Measurements from ENCODE around the gene GPR84.

GPR84 gene

GRCh38 chr12:54373649-54374561 is 9.6 kb upstream of the GPR84 start:
- no peak for DNase-seq (ENCODE audit: low read depth)

GRCh38 chr12:54372113-54372806 is 8.0 kb upstream of the GPR84 start:
- no peak for DNase-seq (ENCODE audit: low read depth)

DNA sequence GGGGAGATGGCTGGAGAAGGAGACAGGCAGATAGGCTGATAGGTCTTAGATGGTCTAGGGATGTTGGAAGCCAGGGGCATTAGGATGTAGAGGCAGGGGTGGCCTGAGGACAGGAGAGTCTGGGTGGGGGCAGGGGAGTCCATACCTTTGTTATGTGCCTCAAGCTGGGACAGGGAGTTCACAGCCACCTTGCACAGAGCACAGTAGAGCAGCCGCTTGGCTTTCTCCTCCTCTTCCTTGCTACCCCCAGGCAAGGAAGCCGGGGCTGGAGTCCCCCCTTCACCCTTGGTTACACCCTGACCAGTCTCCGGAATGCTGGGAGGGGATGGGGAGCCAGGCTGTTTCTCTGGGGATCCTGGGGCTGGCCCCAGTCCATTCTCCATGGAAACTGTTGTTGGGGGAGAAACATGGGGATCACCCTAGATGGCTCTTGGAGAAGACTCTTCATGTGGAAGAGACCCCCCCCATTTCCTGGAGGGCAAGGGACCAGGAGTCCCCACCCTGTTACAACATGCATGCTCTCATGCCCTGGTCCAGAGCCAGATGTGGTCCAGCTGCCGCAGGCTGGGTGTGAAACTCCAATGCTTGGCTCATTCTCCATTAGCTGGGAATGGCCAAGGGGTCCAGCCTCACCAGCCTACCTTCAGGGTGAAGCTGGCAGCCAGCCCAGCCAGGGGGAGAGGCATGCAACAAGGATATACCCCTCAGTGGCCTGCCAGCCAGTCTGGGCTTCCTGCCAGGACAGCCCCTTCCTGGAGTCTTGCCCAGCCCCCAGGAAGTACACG is 7.2 kb upstream of the GPR84 start:
- DNase-seq (ENCODE audit: low read depth): no peak

DNA sequence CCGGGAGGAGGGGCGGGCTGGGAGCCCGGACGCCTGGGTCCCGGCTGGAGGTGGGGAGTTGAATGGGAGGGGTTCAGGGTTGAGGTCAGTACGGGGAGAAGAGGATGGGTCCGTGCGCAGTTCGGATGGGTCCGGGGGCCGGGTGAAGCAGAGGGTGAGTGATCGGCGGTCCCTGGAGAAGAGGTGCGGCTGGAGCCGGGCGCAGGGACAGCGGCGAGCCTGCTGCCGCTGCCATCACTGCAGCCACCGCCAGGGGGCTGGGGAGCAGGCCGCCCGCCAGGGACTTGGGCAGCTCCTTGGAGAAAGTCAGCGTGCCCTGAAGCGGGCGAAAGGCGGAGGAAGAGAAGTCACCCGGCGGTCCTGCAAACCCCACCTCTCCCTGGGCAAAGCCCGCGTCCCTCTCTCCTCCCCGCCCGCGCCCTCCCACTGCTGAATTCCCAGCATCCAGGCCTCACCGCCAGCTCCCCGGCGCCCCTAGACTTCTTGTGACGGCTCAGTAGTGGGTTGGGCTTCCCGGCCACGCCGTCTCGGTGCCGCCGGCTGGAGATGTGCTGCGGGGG is 6.0 kb upstream of the GPR84 start:
- DNase-seq (ENCODE audit: low read depth): no peak

GRCh38 chr12:54369597-54370131 is 5.4 kb upstream of the GPR84 start:
- DNase-seq (ENCODE audit: low read depth): no peak

GRCh38 chr12:54368709-54369596 is 4.7 kb upstream of the GPR84 start:
- no peak for DNase-seq (ENCODE audit: low read depth)

DNA sequence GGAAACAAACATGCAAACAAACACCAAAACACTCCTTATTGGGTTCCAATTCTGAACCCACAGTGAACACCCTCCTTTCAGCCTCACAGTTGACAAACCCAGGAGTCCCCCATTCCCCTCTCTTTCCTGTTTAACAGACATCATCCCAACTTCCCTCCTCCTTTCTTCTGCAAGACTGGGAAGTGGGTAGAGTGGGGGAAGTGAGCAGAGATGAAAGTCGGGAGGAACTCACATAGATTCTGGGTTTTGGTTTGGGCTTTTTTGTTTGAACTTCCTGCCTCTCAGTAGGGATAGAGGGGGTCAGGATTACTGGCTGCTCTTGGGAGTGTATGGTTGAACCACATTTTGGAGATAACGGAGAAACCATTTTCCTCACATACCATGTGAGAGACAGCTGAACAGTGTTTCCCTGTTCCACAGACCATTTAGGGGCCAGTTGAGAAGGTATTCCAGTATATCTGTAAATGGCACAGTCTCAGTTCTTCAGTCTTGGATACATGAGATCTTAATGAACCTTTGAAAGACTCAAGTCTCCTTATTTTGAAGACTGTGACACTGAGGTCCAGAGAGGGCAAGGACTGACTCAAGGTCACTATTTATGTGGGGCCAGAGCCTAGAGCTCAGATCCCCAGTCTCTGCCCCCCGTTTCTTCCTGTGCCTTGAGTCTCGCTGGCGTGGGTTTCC is 3.9 kb upstream of the GPR84 start:
- no peak for DNase-seq (ENCODE audit: low read depth)

DNA sequence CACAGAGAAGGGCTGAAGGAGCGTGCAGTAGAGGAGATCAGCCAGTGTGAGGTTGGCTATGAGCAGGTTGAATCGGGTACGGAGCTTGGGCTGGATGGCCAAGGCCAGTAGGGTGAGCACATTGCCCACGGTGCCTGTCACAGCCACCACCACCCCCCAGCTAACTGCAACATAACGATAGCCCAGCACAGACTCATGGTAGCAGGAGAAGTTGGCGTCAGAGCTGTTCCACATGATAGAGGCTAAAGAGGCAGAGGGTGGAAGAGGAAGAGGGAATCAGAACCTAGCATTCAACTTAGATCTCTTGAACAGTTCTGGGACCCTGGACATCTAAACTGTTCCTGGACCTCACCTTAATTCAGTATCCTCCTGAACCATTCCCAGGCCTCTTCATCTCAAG is 668 bp downstream of the GPR84 start:
- DNase-seq (ENCODE audit: low read depth): no peak

- no peak for DNase-seq (ENCODE audit: low read depth)
Observed at GRCh38 chr12:54363047-54363446, 1.2 kb downstream of the GPR84 start.

- DNase-seq (ENCODE audit: low read depth): no peak
Observed at GRCh38 chr12:54360717-54361456, 3.4 kb downstream of the GPR84 start.

- no peak for DNase-seq (ENCODE audit: low read depth)
Observed at GRCh38 chr12:54359762-54360351, 4.4 kb downstream of the GPR84 start.

DNA sequence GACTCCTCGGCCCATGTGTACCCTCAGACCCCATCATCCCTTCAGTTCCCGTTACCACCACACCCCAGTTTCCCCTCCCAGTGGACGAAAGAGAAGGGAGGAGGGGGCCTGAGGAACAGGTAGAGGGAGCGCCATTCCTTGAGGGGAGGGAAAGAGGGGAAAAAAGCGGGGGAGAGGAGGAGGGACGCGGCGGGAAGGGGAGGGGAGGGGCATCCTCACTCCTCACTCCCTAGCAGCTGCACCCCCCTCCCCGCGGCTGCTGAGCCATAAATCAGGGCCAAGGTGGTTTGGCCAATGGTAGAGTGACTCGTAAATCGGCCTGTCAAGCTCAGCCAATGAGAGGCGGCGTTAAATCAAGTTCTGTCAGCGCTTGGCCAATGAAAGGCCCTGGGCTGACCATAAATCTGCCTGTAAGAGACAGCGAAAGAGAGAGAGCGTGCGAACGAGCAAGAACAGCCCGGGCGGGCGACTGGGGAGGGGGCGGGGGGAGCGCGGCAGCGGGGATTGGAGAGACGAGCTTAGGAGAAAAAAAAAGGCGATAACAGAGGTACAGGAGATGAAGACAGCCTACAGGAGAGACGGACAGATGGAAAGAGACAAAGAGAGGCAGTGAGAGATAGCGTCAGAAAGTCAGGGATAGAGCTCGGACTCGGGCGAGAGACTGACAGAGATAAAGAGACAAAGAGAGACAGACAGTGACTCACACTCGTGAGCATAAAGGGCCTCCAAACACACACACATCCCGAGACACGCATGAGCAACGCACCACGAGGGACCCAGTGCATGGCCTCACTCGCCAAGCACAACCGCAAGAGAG is 5.1 kb downstream of the GPR84 start:
- peak; percentile 96 for DNase-seq (ENCODE audit: low read depth)

- DNase-seq (ENCODE audit: low read depth): no peak
Observed at GRCh38 chr12:54358191-54358944, 5.9 kb downstream of the GPR84 start.

- DNase-seq (ENCODE audit: low read depth): no peak
Observed at GRCh38 chr12:54357506-54358190, 6.6 kb downstream of the GPR84 start.

DNA sequence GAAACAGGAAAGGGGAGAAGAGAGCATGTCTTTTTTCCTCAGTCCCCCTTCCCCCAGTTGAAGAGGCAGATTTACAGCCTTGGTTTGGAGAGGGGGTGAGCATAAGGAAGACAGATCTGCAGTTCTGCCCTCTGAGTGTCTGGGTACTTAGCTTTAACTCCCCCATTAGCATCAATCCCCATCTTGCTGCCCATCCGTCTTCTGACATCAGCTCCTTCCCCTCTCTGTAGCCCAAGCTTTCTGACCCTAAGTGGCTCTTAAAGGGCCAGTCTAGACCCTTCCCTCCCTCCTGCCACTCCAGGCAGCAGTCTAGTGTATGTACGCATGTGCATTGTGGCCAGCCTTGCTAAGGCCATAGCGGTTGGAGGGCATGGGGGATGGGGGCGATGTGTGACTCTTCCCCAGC is 7.3 kb downstream of the GPR84 start:
- no peak for DNase-seq (ENCODE audit: low read depth)

DNA sequence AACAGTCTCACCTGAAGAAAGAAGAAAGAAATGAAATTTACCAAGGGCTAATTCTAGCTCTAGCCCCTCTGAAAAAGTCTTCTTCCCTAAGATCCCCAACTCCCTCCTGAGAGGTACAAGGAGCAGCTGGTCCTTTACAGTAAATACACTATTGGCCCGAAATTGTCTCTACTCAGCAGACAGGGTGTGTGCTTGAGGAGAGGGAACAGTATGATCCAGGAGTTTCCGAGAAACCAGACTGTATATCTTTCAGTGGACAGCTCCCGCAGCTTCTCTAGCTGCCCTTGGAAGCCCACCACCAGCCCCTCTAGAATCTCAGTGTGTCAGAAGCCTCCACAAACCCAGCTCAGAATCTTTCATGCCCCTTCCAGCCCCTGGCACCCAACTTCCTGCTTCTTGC is 8.1 kb downstream of the GPR84 start:
- no peak for DNase-seq (ENCODE audit: low read depth)
